DMS 273 (cell line): ENCODE data around the gene ZBTB34.

Experiments
- DNase-seq: peaks from one replicate; lab custom pipeline; 2025; ENCODE audit not compliant: unreplicated experiment; lab: John Stamatoyannopoulos, UW

The ZBTB34 gene

DNA sequence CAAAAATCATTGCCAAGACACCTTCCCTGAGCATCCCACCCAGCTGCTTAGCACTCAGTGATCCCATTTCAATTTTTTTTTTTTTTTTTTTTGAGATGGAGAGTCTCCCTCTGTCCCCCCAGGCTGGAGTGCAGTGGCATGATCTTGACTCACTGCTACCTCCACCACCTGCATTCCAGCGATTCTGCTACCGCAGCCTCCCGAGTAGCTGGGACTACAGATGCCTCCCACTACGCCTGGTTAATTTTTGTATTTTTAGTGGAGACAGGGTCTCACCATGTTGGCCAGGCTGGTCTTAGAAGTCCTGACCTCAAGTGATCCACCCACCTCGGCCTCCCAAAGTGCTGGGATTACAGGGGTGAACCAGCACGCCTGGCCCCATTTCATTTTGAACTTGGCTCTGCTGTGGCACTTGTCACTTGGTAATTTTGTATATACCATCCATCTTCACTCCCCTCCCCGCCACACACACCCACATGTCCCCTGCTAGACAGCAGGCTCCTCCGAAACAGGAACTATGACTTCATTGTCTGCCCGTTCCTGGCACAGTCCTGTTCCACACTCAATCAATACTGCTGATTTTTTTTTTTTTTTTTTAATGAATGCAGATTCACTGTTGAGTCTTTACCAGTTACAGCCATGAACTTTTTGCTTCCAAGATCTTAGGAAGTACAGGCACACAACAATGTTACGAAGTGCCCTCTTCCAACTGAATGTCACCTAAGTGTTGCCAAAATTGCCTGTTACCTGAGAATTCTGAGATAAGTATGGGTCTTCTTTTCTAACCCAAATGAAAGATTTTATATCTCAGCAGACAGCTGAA is 17.3 kb upstream of the ZBTB34 start:
- no peak for DNase-seq

DNA sequence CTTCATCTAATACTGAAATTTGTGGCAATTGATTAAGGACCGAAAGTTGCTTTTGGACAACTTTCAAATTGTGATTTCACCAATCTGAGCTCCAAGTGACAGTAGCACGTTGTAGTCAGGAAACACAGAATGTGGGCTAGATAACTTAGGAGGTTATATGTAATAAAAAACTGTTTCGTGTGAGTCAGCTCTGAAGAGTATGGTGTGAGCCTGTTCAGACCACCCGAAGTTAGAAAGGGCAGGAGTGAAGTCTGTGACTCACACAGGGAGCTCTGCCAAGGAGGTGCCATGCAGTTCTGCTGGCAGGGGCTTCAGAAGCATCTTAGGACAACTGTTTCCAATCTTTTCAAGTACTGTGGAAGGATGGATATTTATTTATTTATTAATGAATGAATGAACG is 16.4 kb upstream of the ZBTB34 start:
- DNase-seq: peak; percentile 34

GRCh38 chr9:126847051-126847450 is 13.4 kb upstream of the ZBTB34 start:
- no peak for DNase-seq

DNA sequence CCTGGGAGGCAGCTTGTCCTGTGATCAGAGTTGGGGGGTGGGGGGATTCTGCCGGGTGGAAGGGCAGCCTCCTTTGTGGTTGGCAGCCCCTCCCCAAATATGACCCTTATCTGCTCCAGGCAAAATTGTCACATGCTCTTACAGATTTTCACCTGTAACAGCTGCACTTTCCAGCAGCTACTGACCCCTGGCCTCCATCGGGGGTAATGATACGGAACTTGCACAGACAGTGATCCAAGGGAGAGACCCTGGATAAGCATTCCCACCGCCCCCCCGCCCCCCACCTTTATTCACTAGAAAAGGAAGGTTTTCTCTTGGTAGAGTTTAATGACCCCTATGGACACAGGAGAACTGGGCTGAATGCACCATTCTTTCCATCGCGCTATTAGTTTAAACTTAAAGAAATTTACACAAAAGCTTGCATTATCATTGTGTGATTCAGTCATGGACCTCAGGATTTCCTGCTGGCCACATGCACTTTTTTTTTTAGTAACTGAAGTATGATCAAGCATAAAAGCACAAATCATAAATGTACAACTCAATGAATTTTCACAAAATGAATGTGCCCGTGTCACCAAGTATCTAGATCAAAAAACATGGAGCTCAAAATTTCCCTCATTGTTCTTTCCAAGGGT is 10.7 kb upstream of the ZBTB34 start:
- no peak for DNase-seq

DNA sequence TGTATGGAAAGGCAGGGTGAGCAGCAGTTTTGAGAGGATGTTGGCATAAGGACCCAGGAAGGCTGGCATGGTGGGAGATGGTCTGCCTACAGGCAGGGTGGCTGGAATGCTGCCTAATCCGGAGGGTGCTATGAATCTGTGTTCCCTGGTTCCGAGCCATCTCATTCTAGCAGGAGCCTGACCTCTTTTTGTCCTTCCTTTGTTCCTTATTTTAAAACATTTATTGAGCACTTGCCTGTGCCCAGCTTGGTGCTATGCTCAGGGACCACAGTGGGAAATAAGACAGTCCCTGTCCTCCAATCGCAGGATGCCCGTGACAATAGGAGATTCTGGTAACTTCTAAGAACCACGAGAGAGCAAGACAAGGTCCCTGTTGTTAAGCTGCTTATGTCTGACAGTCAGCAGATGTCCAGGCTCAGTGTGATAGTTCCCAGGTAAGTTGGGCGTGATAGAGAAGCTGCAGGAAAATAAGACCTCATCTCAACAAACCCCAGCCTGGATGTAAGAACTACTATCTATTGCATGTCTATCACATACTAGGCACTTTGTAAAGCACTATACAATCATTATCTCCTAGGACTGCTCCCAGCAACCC is 9.1 kb upstream of the ZBTB34 start:
- DNase-seq: no peak

DNA sequence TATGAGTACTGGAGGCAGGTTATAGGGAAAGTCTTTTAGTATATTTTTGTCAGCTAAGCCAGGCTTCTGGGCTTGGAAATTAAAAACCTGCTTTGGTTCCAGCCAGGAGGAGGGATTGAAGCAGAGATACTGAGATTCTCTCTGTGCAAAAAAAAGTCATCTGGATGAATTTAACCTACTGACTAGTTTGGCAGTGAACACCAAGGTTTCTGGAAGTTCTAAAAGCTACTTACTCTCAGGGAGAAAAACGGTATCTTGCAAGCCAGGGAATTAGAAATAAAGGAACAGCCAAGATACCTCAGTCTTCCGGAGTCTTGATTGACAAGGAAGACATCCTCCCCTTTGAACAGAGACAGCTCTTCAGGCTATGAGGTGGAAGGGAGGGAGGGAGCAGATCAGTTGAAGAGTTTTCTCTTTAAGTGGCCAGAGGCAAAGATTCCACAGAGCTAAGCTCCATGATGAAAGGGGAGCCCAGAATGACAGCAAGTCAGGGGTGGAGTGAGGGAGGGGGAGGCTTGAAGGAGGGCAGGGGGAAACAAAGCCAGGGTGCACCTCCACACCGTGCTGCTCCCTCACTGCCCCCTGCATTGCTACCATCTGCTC is 8.3 kb upstream of the ZBTB34 start:
- no peak for DNase-seq

DNA sequence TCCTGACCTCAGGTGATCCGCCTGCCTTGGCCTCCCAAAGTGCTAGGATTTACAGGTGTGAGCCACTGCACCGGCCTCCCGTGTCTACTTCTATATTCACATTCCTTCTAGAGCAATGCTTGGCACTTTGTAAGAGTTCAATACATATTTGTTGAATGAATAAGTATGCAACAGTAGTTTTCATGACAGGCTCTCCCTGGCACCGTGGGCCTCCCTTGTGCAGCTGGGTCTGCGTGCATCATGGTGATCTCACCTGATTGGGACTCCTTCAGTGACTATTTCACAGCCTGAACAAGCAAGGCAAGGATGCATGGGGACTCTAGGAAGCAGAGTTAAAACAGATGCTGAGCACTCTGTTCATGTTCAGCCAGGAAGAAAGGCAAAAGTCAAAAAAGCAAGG is 6.8 kb upstream of the ZBTB34 start:
- no peak for DNase-seq

- DNase-seq: no peak
Observed at GRCh38 chr9:126854734-126855133, 5.7 kb upstream of the ZBTB34 start.

- no peak for DNase-seq
Observed at GRCh38 chr9:126856326-126856877, 4.0 kb upstream of the ZBTB34 start.

DNA sequence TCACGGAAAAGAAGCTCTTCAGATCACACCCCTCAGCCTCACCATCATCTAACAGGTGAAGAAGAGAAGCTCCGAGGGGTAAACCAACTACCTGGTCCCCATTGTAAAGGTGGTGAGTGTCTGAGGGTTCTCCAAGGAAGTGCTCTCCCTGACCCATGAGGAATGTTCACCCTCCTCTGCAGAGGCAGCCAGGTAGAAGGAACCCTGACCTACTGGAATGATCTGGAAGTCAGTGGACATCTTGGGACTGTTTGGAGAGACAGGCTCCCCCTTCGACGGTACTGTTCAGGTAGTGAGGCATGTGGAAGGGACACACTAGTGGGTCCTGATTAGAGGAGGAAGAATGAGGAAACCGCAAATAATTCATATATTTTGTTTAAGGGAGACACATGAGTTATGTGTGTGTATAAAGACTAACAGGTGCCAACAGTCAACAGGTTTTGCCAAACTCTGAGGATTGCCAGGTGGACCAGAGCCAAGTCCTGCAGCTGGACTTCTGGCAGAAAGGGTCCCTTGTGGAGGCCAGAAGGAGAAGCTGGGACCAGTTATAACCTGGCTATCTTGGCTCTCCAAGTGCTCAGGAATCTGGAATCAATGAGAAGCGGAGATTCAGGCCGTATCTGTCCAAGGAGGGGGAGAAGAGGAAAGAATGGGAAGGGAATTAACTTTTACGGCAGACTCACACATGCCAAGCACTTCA is 3.0 kb upstream of the ZBTB34 start:
- DNase-seq: peak; percentile 74

GRCh38 chr9:126859111-126859510 is 1.3 kb upstream of the ZBTB34 start:
- DNase-seq: no peak

- DNase-seq: peak; percentile 39
Observed at GRCh38 chr9:126860757-126861466, 473 bp downstream of the ZBTB34 start.

GRCh38 chr9:126861707-126862103 is 1.3 kb downstream of the ZBTB34 start:
- no peak for DNase-seq

DNA sequence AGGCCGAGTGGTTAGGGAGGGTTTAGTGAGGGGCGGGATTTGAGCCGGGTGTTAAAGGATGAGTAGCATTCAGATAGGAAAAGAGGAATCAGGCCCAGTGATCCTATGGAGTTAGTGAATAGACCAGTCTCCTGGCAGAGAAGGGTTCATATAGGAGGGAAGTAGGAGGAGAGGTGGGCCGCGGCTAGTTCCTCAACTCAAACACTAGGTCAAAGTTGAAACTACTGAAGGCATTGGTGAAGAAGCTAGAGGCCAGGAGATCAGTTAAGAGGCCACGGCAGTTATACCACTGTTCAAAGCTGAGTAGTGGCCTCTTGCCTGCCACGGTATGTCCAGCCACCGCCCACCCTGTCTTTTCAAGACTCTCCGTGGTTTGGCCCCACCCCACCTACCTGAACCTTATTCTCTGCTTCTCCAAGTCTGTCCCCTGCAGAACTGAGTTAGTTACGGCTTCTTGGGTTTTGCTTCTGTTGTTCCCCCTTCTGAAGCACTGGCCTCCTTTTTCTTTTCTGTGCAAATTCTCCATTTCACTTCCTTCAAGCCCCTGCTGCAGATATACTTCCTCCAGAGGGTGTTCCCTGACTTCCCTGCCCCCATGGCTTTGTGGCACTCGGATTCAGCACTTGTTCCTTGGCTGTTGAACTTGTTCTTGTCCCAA is 1.8 kb downstream of the ZBTB34 start:
- no peak for DNase-seq

DNA sequence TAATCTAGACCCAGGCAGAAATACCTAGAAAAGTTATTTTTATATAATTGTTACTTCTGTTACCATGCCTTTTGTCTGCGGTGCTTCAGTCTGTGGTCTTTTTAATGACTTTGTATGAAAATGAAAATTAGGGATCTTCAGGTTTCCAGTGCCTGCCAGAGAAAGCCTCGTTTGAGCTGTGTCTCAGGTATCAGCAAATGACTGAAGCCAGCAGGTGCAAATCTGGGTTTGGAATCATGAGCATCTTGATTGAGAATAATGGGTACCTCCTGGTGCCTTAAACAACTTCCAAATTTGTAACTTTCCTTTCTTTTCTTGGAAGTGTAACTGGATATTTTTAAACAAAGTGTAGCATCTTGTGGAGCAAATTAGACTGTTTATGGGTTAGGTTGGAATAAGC is 4.3 kb downstream of the ZBTB34 start:
- DNase-seq: no peak

DNA sequence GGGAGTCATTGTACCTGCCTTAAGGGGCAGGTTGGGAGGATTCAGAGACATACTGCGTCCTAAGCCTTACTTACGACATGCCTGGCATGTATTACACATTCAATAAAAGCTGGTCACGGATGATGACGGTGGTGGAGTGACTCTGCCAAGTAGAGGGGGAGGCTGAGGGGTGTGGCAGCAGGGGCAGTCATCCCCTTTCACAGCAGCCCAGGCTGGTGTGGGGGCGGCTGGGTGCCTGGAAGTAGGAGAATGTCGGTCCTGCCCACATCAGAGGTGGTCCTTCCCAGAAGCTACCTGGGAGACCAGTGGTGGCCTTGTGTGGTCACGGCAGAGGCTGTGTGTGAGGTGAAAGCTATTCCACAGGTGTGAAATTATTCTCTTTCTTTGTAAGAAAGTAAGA is 8.9 kb downstream of the ZBTB34 start:
- no peak for DNase-seq

DNA sequence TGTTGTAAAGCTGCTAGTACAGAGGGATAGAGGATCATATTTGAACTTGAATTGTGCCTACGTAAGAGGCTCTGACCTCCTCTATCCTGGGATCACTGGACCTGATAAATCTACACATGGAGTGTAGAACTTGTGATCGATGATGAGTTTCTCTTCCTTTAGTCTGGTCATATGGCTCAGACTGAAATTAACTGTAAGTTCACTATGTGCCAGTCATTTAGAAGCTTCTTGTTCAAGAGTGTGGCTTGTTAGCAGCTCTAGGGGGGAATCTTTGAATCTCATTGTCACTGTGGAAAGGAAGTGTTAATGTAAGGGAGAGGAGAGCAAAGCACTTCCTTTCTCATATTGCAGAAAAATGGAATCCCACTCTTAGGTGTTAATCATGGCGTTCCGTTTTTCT is 12.1 kb downstream of the ZBTB34 start:
- no peak for DNase-seq

GRCh38 chr9:126874546-126875314 is 14.3 kb downstream of the ZBTB34 start:
- DNase-seq: no peak
